Suppressor macrophage (primary cell): Measurements from ENCODE around the gene C1orf35.

Experiments used
- DNase-seq, 4 experiments: peaks; one replicate each; pipeline ENCODE4 v3.0.0-alpha.2; 2020 to 2022

The C1orf35 gene

GRCh38 chr1:228109073-228109961 lies 6.2 kb upstream of the C1orf35 start, which contains the start of gene MRPL55:
MRPL55 (minus strand) TSS chr1:228109299; CDS start chr1:228108260, 1,039 bp downstream.
- DNase-seq, result peak; percentile 98 to 99 (median 99)

DNA sequence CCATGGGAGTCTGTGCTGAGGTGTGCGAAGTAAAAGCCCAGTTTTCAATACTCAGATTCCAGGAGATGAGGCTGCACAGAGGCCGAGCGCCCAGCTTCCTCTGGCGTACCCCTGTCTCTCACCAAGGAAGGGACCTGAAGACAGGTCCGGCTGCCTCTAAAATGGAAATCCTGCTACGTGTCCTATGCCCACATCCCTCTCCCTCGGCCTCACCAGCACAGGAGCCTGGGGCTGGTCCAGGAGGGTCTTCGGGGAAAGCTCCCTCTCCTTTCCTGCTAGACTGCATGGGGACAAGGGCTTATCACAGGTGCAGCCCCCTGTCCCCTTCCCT lies 5.6 kb upstream of the C1orf35 start:
- DNase-seq, result no peak

GRCh38 chr1:228108055-228108690 lies 5.0 kb upstream of the C1orf35 start:
- peak; percentile 67 to 87 (median 74) for DNase-seq

DNA sequence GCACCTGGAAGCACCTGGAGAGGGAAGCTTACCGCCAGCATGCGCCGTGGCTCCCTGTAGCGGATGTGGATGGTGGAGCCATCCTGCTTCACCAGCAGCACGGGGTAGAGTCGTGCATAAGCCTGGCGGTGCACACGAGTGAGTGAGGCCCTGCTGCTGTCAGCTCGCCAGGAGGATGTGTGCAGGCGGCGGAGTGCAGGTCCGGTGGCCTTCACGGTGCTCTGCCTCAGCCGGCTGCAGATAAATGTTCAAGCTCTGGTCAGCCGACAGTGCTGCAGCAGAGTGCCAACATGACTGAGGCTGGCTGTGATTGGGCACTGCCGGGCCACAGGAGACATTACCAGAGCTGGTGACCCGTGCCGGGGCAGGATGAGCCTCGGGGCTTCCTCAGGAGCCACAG lies 4.5 kb upstream of the C1orf35 start:
- no peak for DNase-seq

- DNase-seq, result no peak
These were observed 3.6 kb upstream of the C1orf35 start for GRCh38 chr1:228106800-228107054.

DNA sequence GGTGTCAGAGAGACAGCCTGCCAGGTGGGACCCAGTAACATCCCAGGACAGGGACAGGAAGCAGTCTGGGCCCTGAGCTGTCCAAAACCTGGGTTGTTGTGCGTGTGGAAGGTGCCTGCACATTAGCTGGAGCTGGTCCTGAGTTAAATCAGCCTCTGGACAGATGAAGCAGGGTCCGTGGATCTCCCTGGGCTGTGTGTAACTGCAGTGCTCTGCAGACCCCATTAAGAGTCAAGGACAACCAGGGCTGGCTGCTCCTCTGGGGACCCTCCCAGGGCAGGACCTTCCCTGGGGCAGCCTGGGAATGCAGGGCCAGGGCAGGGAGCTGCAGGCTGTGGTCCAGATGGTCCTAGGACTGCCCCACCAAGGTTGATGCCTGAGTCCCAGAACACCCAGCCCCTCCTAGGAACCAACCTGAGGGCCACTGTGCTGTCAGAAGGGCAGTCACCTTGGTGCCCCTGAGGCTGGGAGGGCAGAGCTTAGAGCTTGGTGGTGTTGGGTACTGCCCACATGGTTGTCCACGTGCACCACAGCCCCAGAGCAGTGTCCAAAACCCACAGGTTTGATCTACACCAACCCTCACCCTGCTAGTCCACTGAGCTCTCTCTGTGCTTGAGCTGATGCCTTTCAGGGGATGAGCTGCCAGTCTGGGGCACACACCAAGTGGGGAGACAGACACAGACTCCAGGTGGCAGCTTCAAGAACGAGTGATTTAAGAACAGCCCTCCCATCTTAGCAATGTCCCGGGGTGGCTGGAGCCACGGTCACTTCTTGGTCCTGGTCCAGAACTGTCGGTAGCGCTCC lies 3.1 kb upstream of the C1orf35 start:
- DNase-seq, result no peak

DNA sequence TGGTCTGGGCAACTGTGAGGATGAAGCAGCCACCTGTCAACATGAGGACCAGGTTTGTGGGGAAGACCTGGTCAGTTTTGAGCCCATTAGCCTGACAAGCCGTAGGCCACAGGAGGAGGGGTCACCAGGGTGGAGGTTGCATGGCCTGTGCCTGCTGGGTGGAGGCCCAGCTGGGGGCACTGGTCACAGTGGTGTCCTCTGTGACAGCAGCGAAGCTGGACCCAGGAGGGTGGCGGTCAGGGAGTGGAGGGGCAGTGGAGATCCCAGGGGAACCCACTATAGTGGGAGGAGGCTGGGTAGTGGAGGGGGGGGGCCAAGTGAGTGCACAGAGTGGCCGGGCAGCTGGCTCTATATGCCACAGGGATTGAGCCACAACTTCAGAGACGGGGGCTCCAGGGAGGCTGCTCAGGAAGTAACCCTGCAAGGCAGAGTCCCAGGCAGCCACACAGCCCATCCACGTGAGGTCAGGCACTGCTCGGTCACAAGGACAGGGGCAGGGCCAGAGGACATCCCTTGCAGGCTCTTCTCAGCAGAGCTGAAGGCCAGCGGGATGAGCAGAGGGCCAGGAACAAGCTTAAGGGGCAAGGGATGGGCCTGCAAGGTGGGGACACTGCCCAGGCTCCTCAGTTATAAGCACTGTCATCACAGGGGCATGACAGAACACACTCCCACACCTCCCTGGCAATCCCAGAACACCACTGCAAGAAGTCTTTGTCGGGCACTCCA lies 2.3 kb upstream of the C1orf35 start:
- no peak for DNase-seq

DNA sequence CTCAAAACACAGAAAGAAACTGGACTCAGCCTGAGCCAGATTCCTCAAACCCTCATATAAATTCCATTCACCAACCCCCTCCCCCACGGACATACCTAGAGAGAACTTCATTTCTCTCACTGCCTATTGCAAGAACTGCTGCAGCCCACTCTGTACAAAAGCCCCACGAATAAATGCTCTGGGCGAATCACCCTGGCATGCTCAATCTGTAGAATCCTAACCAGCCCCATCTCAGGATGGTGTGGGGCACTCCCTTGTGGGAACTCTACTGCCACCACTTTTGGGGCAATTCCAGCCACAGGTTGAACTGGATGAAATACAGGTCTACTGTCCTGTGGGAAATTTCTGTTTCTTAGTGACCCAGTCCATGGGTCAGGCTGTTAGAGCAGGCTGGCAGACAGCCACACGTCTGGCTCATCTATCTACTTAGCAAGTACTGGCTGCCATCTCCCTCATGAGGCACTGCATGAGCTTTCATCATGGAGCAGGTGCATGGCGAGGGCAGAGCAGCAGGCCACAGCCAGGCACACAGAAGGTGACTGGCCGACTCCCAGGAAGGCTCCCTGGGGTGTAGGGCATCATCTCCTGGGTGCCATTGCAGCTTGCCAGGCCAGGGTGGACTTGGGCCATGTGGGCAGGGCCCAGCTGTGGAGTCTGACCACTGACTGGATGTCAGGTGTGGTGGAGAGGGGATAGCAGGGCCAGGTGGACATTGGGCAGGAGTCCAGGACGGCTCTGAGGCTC lies 1.6 kb upstream of the C1orf35 start:
- DNase-seq, result no peak

GRCh38 chr1:228101994-228102790 lies 933 bp downstream of the C1orf35 start:
- DNase-seq, result peak in 3 of 4 experiments; percentile 46 to 67 (median 51)

DNA sequence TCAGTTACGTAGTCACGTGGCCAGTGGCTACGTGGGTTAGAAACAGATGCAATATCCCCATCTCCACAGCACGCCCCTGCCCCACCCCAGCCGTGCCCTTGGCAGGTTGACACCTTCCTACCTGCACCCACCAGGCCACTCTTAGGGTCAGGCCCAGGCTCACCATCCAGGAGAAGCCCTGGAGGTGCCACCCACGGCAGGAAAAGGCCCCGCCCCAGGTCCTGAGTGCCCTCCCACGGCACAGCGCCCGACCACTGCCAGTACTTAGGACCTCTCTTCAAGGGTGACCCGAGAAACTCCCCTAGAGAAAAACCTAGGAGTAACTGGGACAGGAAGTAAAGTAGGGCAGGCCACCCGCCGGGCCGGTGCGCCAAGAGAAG lies 1.5 kb downstream of the C1orf35 start:
- DNase-seq, result peak in 2 of 4 experiments; percentile 30 to 31

GRCh38 chr1:228100822-228101613 lies 2.1 kb downstream of the C1orf35 start:
- no peak for DNase-seq

DNA sequence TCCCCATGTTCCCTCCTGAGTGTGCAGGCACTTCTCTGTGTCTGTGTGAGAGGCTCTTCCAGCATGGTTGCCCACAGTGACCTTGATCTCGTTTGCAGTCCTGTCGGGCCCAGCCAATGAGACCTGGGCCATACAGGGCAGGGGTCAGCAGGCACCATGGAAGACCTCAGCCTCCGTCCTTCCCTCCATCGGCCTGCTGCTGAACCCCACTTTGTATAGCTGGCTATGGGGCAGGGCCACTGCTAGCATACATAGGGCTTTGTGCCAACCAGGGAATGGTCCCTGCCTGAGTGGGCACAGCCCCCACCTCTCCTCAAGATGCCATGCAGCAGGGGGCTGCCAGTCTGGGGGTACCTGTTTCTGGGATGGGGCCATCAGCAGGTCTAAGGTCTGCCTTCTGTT lies 3.8 kb downstream of the C1orf35 start:
- no peak for DNase-seq

DNA sequence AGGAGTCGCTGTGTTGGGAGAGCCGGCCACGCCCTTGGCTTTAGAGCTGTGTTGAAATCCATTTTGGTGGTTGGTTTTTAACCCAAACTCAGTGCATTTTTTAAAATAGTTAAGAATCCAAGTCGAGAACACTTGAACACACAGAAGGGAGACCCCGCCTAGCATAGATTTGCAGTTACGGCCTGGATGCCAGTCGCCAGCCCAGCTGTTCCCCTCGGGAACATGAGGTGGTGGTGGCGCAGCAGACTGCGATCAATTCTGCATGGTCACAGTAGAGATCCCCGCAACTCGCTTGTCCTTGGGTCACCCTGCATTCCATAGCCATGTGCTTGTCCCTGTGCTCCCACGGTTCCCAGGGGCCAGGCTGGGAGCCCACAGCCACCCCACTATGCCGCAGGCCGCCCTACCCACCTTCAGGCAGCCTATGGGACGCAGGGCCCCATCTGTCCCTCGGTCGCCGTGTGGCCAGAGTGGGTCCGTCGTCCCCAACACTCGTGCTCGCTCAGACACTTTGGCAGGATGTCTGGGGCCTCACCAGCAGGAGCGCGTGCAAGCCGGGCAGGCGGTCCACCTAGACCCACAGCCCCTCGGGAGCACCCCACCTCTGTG lies 4.7 kb downstream of the C1orf35 start:
- DNase-seq, result no peak

GRCh38 chr1:228097333-228098081 lies 5.6 kb downstream of the C1orf35 start:
- DNase-seq, result no peak

DNA sequence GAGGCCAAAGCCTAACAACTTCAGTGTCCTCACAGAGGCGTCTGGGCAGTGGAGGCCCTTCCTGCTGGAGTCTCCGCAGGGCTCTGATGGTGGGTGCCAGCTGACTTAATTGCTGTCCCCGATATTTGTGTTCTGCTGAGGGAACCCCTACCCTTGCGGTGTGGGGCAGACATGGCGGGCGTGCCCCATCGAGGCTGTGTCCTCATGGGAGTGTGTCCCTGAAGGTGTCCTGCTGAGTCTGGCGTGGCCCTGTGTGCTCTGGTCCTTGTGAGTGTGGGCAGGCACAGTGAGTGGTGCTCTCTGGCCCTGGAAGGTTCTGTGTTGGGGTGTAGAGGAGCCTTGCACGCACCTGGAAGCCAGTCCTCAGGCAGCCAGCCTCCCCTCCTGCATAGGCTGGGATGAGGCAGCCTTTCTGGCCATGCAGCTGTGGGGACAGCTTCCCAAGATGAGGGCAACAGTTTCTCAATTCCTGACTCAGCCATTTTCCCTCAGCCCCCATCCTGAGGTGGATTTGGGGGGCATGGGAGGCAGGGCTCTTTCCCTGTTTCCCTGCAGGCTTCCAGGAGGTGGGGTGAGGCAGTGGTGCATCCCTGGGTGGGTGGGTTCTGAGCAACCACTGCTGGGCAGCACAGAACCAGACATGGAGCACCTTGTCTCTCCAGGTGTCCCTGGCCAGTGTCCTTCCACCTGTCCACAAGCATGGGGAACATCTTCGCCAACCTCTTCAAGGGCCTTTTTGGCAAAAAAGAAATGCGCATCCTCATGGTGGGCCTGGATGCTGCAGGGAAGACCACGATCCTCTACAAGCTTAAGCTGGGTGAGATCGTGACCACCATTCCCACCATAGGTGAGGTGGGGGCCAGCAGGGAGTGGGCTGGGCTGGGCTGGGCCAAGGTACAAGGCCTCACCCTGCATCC lies 6.5 kb downstream of the C1orf35 start:
- DNase-seq, result no peak

DNA sequence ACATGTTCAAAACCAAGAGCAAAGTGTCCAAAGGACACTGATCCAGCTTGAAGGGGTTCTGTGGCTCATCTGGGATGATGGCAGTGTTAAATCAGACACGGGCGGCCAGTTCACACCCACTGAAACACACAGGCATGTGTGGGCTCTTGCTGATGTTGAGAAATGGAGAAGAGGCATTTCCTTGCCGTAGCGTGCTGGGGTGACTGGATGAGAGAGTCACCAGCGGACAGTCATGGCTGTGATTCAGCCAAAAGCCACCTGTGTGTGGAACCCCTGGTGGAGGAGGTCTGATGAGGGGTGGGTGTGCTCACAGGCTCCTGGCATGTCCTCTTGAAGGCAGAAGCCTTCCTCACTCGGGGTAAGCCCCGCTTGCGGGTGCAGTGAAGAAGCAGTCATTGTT lies 7.2 kb downstream of the C1orf35 start:
- DNase-seq, result peak; percentile 47 to 74 (median 69)

DNA sequence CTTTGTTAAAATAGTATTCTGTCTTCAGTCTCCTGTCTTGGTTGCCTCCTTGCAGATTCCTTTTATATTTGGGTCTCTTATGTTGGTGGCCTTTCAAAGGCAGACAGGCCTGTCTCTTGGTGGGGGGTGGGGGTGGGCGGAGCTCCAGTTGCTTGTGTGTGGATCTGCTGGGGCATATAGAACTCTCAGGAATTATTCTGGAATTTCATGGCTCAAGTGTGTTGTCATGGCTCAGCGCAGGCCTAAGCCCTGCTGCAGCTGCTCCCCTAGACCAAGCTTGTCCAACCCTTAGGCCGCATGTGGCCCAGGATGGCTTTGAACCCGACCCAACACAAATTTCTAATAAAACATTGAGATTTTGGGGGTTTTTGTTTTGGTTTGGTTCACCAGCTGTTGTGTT lies 8.0 kb downstream of the C1orf35 start:
- DNase-seq, result no peak

GRCh38 chr1:228094432-228095016 lies 8.6 kb downstream of the C1orf35 start:
- no peak for DNase-seq
